ENCODE measurements around the gene NEUROD2.

Gene NEUROD2

GRCh38 chr17:39564211-39564848 is 43.4 kb downstream of the NEUROD2 start:
- FAIRE-seq (no peak), DNase-seq (ENCODE audit: insufficient read length) (no peak)
- no peak for TF ChIP-seq TAF1 (IDR thresholded peaks at IDR 0.05; ENCODE audit: borderline replicate concordance, low read depth, low read length)
- TF ChIP-seq POLR2AphosphoS5 (IDR thresholded peaks at IDR 0.05; ENCODE audit: low read depth, low read length): no peak
- no peak for TF ChIP-seq POLR2A (IDR thresholded peaks at IDR 0.05; ENCODE audit: low read depth, low read length)

- no peak for DNase-seq (ENCODE audit: insufficient read length)
- no peak for TF ChIP-seq POLR2A (IDR thresholded peaks at IDR 0.05; ENCODE audit: low read depth, low read length)
- TF ChIP-seq POLR2AphosphoS5 (IDR thresholded peaks at IDR 0.05; ENCODE audit: low read depth, low read length): no peak
- no peak for TF ChIP-seq TAF1 (IDR thresholded peaks at IDR 0.05; ENCODE audit: borderline replicate concordance, low read depth, low read length)
- FAIRE-seq: no peak
These were observed 44.2 kb downstream of the NEUROD2 start for GRCh38 chr17:39563476-39563875.

DNA sequence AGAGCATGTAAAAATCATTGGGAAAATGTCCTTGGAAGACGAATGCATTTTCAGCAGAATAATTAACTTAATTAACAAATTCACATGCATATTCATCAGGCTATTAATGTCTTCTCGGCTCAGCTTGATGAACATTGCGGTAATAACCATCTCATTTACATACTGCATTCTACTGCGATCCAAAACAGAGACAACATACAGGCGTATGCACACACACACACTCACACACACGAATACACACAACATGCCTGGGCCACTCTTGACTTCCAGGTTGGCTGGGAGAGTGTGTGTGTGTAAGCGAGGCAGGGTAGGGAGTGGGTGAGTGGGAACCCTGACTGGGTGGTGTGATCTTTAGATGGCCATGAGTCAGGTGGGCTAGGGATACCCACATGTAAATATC is 44.7 kb downstream of the NEUROD2 start:
- DNase-seq (ENCODE audit: insufficient read length) (no peak), FAIRE-seq (peak; percentile 36)
- TF ChIP-seq TAF1 (IDR thresholded peaks at IDR 0.05; ENCODE audit: borderline replicate concordance, low read depth, low read length) (no peak), POLR2AphosphoS5 (IDR thresholded peaks at IDR 0.05; ENCODE audit: low read depth, low read length) (no peak), POLR2A (IDR thresholded peaks at IDR 0.05; ENCODE audit: low read depth, low read length) (no peak)

DNA sequence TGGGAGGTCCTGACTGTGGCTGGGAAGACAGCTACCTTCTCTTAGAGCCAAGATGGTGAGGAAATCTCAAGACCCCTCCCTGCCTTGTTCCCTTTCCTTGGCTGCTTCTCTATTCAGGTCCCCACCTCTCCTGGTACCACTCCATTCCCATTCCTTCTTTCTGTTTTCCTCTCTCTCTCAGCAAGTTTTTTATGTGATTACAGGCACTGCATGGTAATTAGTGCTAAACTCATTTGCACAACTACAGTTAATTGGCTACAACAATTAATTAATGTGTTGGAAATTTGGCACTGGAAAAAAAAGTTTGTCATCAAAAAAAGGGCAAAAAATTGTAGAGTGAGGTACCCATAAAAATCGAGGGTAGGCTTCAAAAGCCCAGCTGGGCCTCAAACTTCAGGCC is 45.3 kb downstream of the NEUROD2 start:
- TF ChIP-seq POLR2A (IDR thresholded peaks at IDR 0.05; ENCODE audit: low read depth, low read length): no peak
- TF ChIP-seq POLR2AphosphoS5 (IDR thresholded peaks at IDR 0.05; ENCODE audit: low read depth, low read length): no peak
- TF ChIP-seq TAF1 (IDR thresholded peaks at IDR 0.05; ENCODE audit: borderline replicate concordance, low read depth, low read length): no peak
- FAIRE-seq: no peak
- no peak for DNase-seq (ENCODE audit: insufficient read length)

DNA sequence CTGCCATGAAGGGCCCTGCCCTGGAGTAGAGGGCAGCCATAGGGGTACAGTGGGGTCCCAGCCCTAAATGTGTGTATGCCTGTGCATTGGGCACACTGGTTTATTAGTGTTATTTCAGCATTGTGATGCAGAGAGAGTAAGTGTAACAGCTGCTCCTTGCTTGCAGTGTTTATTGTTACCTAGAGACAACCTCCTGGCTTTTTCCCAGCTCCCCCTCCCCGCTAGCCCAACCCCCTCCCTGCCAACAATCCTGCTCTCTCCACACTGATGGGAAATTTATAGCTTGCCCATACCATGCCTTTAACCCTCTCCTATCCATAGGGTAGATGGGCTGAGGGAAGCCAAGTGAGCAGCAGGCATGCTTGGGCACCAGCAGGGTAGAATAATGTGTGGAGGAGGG is 51.3 kb downstream of the NEUROD2 start:
- DNase-seq (ENCODE audit: insufficient read length): no peak
- FAIRE-seq: no peak
- TF ChIP-seq POLR2A (IDR thresholded peaks at IDR 0.05; ENCODE audit: low read depth, low read length) (no peak), POLR2AphosphoS5 (IDR thresholded peaks at IDR 0.05; ENCODE audit: low read depth, low read length) (no peak), TAF1 (IDR thresholded peaks at IDR 0.05; ENCODE audit: borderline replicate concordance, low read depth, low read length) (no peak)

GRCh38 chr17:39555368-39555767 is 52.4 kb downstream of the NEUROD2 start:
- FAIRE-seq (no peak), DNase-seq (ENCODE audit: insufficient read length) (no peak)
- no peak for TF ChIP-seq POLR2A (IDR thresholded peaks at IDR 0.05; ENCODE audit: low read depth, low read length)
- no peak for TF ChIP-seq TAF1 (IDR thresholded peaks at IDR 0.05; ENCODE audit: borderline replicate concordance, low read depth, low read length)
- no peak for TF ChIP-seq POLR2AphosphoS5 (IDR thresholded peaks at IDR 0.05; ENCODE audit: low read depth, low read length)

Data from GM12892 (cell line).